GM18868 (cell line): Measurements from ENCODE around the gene FRAS1.
"Not testable (repeated sequence)": the region's sequence is repeated elsewhere in the genome, so short reads cannot be mapped to it uniquely, and the experiment has no call there.

Source experiments
- ATAC-seq: cut with Tn5 transposase; IDR thresholded peaks from one replicate; pipeline ENCODE4 v1.9.1; 2021; ENCODE audit warnings: mild to moderate bottlenecking, moderate library complexity; ENCODE audit not compliant: unreplicated experiment

FRAS1 gene

GRCh38 chr4:78207951-78208350, 150.8 kb downstream of the FRAS1 start:
- ATAC-seq: no peak

GRCh38 chr4:78208896-78209295, 151.8 kb downstream of the FRAS1 start:
- ATAC-seq: not testable (repeated sequence)

- ATAC-seq: no peak
These were observed 153.7 kb downstream of the FRAS1 start for GRCh38 chr4:78210694-78211410.

- ATAC-seq: no peak
These were observed 156.1 kb downstream of the FRAS1 start for GRCh38 chr4:78213218-78213617.

- ATAC-seq: no peak
These were observed 157.0 kb downstream of the FRAS1 start for GRCh38 chr4:78214078-78214477.

- ATAC-seq: no peak
These were observed 160.4 kb downstream of the FRAS1 start for GRCh38 chr4:78217557-78217956.

- no peak for ATAC-seq
These were observed 161.1 kb downstream of the FRAS1 start for GRCh38 chr4:78218260-78218659.

- ATAC-seq: no peak
These were observed 162.7 kb downstream of the FRAS1 start for GRCh38 chr4:78219825-78220224.

- no peak for ATAC-seq
These were observed 163.2 kb downstream of the FRAS1 start for GRCh38 chr4:78220283-78220682.

GRCh38 chr4:78222575-78223186, 165.6 kb downstream of the FRAS1 start:
- no peak for ATAC-seq

- ATAC-seq: no peak
These were observed 168.1 kb downstream of the FRAS1 start for GRCh38 chr4:78225236-78225635.

- ATAC-seq: no peak
These were observed 169.2 kb downstream of the FRAS1 start for GRCh38 chr4:78226279-78226678.

GRCh38 chr4:78227411-78228057, 170.4 kb downstream of the FRAS1 start:
- ATAC-seq: no peak

- ATAC-seq: no peak
These were observed 178.7 kb downstream of the FRAS1 start for GRCh38 chr4:78235800-78236199.

GRCh38 chr4:78237360-78237759, 180.2 kb downstream of the FRAS1 start:
- ATAC-seq: no peak

GRCh38 chr4:78242071-78242470, 184.9 kb downstream of the FRAS1 start:
- ATAC-seq: no peak

- no peak for ATAC-seq
These were observed 187.8 kb downstream of the FRAS1 start for GRCh38 chr4:78244705-78245485.

- ATAC-seq: no peak
These were observed 190.6 kb downstream of the FRAS1 start for GRCh38 chr4:78247536-78248285.

GRCh38 chr4:78250500-78250899, 193.4 kb downstream of the FRAS1 start:
- ATAC-seq: no peak

GRCh38 chr4:78252773-78253172, 195.7 kb downstream of the FRAS1 start:
- ATAC-seq: not testable (repeated sequence)

GRCh38 chr4:78254893-78255292, 197.8 kb downstream of the FRAS1 start:
- ATAC-seq: no peak
